ENCODE data around the gene SPECC1.
"Not testable (repeated sequence)": the region's sequence is repeated elsewhere in the genome, so short reads cannot be mapped to it uniquely, and the experiment has no call there.

DNA sequence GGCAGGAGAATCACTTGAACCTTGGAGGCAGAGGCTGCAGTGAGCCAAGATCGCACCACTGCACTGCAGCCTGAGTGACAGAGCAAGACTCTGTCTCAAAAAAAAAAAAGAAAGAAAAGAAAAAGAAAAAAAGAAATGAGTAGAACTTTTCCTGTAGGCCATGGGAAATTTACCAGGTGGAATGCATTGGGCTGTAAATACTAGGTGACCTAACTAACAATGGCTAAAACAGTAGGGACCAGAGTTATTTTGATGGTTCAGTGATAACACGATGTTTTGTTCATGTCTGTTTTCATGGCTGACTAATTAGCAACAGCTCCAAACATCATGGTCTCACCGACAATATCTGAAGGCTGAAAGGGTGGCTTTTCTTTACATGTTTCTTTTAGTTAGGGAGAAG, 318.6 kb downstream of the SPECC1 start:
- TF ChIP-seq ZNF879 (CRISPR knock-in tag; IDR thresholded peaks at IDR 0.05); ZNF292 (CRISPR knock-in tag; IDR thresholded peaks at IDR 0.05; ENCODE audit: borderline replicate concordance, low read depth); KDM5A (IDR thresholded peaks at IDR 0.05; ENCODE audit: borderline replicate concordance, low read length); ZNF768 (CRISPR knock-in tag; IDR thresholded peaks at IDR 0.05); SUZ12 (IDR thresholded peaks at IDR 0.05; ENCODE audit: low read depth, low read length); TAF1 (CRISPR knock-in tag; IDR thresholded peaks at IDR 0.05); RAD51 (IDR thresholded peaks at IDR 0.05; ENCODE audit: borderline replicate concordance): not testable (repeated sequence)
- TF ChIP-seq, protein P1, sequence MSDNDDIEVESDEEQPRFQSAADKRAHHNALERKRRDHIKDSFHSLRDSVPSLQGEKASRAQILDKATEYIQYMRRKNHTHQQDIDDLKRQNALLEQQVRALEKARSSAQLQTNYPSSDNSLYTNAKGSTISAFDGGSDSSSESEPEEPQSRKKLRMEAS (IDR thresholded peaks at IDR 0.05): not testable (repeated sequence)
- TF ChIP-seq, protein P2, sequence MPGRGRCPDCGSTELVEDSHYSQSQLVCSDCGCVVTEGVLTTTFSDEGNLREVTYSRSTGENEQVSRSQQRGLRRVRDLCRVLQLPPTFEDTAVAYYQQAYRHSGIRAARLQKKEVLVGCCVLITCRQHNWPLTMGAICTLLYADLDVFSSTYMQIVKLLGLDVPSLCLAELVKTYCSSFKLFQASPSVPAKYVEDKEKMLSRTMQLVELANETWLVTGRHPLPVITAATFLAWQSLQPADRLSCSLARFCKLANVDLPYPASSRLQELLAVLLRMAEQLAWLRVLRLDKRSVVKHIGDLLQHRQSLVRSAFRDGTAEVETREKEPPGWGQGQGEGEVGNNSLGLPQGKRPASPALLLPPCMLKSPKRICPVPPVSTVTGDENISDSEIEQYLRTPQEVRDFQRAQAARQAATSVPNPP (CRISPR knock-in tag; IDR thresholded peaks at IDR 0.05): not testable (repeated sequence)
